MM.1S (cell line): Measurements from ENCODE around the gene PIP4K2A.

Experiments used
- CTCF ChIP-seq: fragments of 300-600 bp; sonication (generic); IDR thresholded peaks from 2 replicates; pipeline ENCODE4 v1.5.1; 2016; ENCODE audit warnings: antibody characterized with exemption, low read length, mixed read lengths
- EZH2 ChIP-seq: fragments of 300-600 bp; sonication (generic); optimal IDR thresholded peaks from 2 replicates; pipeline ENCODE3; 2017; ENCODE audit warnings: low read depth, mild to moderate bottlenecking, antibody characterized with exemption, low read length, mixed read lengths

DNA sequence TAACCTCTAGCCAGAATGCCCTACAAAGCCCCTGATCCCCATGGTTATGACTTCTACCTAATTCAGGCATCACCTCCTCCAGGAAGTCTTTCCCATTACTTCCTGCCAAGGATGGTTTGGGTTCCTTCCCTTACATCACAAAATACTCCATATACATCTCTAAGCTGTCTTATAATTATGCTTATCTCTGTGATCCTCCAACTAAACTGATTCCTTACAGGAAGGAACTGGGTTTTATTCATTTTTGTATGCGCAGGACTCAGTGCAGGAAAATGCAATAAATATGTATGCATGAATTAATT lies 41.3 kb downstream of the PIP4K2A start:
- TF ChIP-seq CTCF = no peak
- TF ChIP-seq EZH2 = no peak
